HepG2 (cell line): ENCODE results near the gene HSD11B2. TPM values are rescaled to one million over a fixed set of nuclear protein-coding genes. Genes with fewer than 3 reads are reported as not detected.

Experiments used
- CENPBD1 ChIP-seq: sonication (generic); formaldehyde crosslinking; IDR thresholded peaks from 2 replicates; pipeline ENCODE4 v1.8.0; 2022; ENCODE audit warnings: missing genetic modification reagents, low read depth, mild to moderate bottlenecking, borderline replicate concordance
- FUBP1 ChIP-seq: sonication (generic); formaldehyde crosslinking; IDR thresholded peaks from 2 replicates; pipeline ENCODE4 v1.5.1; 2020; ENCODE audit warnings: missing genetic modification reagents, mild to moderate bottlenecking, borderline replicate concordance
- SP5 ChIP-seq: IDR thresholded peaks from 2 replicates; pipeline ENCODE4 v1.6.1; 2016; ENCODE audit warnings: low read depth, borderline replicate concordance
- ZNF263 ChIP-seq: sonication (generic); formaldehyde crosslinking; IDR thresholded peaks from 2 replicates; pipeline ENCODE4 v1.4.0; 2020; ENCODE audit warnings: missing genetic modification reagents
- ZNF552 ChIP-seq: sonication (generic); formaldehyde crosslinking; IDR thresholded peaks from 2 replicates; pipeline ENCODE4 v1.9.0; 2022; ENCODE audit warnings: missing genetic modification reagents, mild to moderate bottlenecking, borderline replicate concordance
- ZXDC ChIP-seq: sonication (generic); formaldehyde crosslinking; IDR thresholded peaks from 2 replicates; pipeline ENCODE4 v1.5.0; 2020; ENCODE audit warnings: mild to moderate bottlenecking, missing genetic modification reagents
- polyA plus RNA-seq, 8 experiments: library from polyadenylated mRNA; depleted of rRNA in 3 of 8; stranded (reverse) in 7 of 8; unstranded in 1 of 8; fragments of >200 nt; fragmentation: Illumina TruSeq in 4 of 8; extraction: Trizol in 4 of 8; gene quantifications; 2 replicates each; pipeline versions ENCODE4 v1.2.1 to v1.2.3, GENCODE V29; 2011 to 2016; ENCODE audit warnings: low read depth in 4 of 8, missing spikeins in 1 of 8, mixed read lengths in 1 of 8; ENCODE audit not compliant: insufficient read depth in 1 of 8
- total RNA-seq, 5 experiments: library from RNA; depleted of rRNA; stranded (reverse); fragments of >200 nt; fragmentation: Illumina TruSeq; extraction: Trizol; gene quantifications; 2 replicates each; pipeline ENCODE4 v1.2.3, GENCODE V29; 2016; ENCODE audit warnings: low read depth in 1 of 5
- TF ChIP-seq, protein P1 (sequence below): IDR thresholded peaks from 2 replicates; pipeline ENCODE4 v1.6.1; 2016
- TF ChIP-seq, protein P2 (sequence below): IDR thresholded peaks from 2 replicates; pipeline ENCODE4 v1.6.1; 2016; ENCODE audit warnings: low read depth, missing genetic modification reagents, missing compliant biosample characterization
- TF ChIP-seq, protein P3 (sequence below): sonication (generic); formaldehyde crosslinking; IDR thresholded peaks from 2 replicates; pipeline ENCODE4 v1.4.0; 2020; ENCODE audit warnings: mild to moderate bottlenecking, missing genetic modification reagents, borderline replicate concordance

Gene HSD11B2
- total and polyA plus RNA-seq, 2 of the 13 experiments (the other 11 are each of a cell fraction or from before 2014, with no cell fraction given), result 8.9 to 13.6 TPM

DNA sequence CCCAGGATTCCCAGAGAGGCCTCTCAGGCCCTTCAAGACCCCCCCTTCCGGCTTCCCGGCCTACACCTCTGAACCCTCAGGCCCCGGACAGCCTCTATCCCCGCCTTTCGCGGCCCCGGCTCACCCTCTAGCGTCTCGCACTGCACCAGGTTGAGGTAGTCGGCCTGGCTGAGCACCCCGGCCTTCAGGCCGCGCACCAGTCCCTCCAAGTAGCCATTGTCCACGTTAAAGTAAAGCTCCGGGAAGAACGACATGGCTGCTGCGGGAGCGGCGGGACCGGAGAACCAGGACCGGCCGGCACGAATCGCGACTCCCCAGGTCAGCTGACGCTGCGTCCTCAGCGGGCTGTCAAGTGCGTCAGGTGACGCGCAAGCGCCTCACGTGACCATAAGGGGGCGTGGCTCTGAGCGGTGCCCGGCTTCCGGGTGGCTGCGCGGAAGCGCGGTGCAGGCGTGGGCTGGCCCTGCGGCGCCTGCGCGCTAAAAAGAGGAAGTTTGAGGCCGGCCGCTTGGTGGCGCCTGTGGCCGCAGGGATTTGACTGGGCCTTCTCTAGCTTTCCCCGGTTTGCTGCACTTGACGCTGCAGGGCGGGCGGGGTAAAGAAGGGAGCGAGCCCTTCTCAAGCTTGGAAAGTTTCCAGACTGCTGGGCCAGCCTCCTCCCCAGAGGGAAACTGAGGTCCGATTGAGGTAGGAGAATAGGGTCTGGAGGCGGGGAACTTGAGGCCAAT is 50.1 kb downstream of the HSD11B2 start, which contains the start of gene ATP6V0D1 (continued):
- TF ChIP-seq, protein P1, sequence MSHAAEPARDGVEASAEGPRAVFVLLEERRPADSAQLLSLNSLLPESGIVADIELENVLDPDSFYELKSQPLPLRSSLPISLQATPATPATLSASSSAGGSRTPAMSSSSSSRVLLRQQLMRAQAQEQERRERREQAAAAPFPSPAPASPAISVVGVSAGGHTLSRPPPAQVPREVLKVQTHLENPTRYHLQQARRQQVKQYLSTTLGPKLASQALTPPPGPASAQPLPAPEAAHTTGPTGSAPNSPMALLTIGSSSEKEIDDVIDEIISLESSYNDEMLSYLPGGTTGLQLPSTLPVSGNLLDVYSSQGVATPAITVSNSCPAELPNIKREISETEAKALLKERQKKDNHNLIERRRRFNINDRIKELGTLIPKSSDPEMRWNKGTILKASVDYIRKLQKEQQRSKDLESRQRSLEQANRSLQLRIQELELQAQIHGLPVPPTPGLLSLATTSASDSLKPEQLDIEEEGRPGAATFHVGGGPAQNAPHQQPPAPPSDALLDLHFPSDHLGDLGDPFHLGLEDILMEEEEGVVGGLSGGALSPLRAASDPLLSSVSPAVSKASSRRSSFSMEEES (CRISPR knock-in tag), result peak; percentile 99
- TF ChIP-seq, protein P2, sequence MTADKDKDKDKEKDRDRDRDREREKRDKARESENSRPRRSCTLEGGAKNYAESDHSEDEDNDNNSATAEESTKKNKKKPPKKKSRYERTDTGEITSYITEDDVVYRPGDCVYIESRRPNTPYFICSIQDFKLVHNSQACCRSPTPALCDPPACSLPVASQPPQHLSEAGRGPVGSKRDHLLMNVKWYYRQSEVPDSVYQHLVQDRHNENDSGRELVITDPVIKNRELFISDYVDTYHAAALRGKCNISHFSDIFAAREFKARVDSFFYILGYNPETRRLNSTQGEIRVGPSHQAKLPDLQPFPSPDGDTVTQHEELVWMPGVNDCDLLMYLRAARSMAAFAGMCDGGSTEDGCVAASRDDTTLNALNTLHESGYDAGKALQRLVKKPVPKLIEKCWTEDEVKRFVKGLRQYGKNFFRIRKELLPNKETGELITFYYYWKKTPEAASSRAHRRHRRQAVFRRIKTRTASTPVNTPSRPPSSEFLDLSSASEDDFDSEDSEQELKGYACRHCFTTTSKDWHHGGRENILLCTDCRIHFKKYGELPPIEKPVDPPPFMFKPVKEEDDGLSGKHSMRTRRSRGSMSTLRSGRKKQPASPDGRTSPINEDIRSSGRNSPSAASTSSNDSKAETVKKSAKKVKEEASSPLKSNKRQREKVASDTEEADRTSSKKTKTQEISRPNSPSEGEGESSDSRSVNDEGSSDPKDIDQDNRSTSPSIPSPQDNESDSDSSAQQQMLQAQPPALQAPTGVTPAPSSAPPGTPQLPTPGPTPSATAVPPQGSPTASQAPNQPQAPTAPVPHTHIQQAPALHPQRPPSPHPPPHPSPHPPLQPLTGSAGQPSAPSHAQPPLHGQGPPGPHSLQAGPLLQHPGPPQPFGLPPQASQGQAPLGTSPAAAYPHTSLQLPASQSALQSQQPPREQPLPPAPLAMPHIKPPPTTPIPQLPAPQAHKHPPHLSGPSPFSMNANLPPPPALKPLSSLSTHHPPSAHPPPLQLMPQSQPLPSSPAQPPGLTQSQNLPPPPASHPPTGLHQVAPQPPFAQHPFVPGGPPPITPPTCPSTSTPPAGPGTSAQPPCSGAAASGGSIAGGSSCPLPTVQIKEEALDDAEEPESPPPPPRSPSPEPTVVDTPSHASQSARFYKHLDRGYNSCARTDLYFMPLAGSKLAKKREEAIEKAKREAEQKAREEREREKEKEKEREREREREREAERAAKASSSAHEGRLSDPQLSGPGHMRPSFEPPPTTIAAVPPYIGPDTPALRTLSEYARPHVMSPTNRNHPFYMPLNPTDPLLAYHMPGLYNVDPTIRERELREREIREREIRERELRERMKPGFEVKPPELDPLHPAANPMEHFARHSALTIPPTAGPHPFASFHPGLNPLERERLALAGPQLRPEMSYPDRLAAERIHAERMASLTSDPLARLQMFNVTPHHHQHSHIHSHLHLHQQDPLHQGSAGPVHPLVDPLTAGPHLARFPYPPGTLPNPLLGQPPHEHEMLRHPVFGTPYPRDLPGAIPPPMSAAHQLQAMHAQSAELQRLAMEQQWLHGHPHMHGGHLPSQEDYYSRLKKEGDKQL (CRISPR knock-in tag), result peak; percentile 43; the same call in 1 of the 2 replicates
- TF ChIP-seq ZNF552 (peak; percentile 23; the same call in 1 of the 2 replicates), CENPBD1 (CRISPR knock-in tag) (no peak), FUBP1 (CRISPR knock-in tag) (0 out of 2 replicates have a peak, but pooled peaks have one; percentile 39), ZNF263 (CRISPR knock-in tag) (no peak), SP5 (CRISPR knock-in tag) (peak; percentile 91), ZXDC (CRISPR knock-in tag) (no peak)
- TF ChIP-seq, protein P3, sequence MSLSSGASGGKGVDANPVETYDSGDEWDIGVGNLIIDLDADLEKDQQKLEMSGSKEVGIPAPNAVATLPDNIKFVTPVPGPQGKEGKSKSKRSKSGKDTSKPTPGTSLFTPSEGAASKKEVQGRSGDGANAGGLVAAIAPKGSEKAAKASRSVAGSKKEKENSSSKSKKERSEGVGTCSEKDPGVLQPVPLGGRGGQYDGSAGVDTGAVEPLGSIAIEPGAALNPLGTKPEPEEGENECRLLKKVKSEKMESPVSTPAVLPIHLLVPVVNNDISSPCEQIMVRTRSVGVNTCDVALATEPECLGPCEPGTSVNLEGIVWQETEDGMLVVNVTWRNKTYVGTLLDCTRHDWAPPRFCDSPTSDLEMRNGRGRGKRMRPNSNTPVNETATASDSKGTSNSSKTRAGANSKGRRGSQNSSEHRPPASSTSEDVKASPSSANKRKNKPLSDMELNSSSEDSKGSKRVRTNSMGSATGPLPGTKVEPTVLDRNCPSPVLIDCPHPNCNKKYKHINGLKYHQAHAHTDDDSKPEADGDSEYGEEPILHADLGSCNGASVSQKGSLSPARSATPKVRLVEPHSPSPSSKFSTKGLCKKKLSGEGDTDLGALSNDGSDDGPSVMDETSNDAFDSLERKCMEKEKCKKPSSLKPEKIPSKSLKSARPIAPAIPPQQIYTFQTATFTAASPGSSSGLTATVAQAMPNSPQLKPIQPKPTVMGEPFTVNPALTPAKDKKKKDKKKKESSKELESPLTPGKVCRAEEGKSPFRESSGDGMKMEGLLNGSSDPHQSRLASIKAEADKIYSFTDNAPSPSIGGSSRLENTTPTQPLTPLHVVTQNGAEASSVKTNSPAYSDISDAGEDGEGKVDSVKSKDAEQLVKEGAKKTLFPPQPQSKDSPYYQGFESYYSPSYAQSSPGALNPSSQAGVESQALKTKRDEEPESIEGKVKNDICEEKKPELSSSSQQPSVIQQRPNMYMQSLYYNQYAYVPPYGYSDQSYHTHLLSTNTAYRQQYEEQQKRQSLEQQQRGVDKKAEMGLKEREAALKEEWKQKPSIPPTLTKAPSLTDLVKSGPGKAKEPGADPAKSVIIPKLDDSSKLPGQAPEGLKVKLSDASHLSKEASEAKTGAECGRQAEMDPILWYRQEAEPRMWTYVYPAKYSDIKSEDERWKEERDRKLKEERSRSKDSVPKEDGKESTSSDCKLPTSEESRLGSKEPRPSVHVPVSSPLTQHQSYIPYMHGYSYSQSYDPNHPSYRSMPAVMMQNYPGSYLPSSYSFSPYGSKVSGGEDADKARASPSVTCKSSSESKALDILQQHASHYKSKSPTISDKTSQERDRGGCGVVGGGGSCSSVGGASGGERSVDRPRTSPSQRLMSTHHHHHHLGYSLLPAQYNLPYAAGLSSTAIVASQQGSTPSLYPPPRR (CRISPR knock-in tag), result 0 out of 2 replicates have a peak, but pooled peaks have one; percentile 31
